Measurements from ENCODE around the gene MRPL24. TPM values are rescaled to one million over a fixed set of nuclear protein-coding genes. Genes with fewer than 3 reads are reported as not detected.

The MRPL24 gene
- total and polyA plus RNA-seq, 9 of the 15 experiments (the other 6 are each of a cell fraction or from before 2014, with no cell fraction given) = 74.3 to 267 (median 113) TPM

DNA sequence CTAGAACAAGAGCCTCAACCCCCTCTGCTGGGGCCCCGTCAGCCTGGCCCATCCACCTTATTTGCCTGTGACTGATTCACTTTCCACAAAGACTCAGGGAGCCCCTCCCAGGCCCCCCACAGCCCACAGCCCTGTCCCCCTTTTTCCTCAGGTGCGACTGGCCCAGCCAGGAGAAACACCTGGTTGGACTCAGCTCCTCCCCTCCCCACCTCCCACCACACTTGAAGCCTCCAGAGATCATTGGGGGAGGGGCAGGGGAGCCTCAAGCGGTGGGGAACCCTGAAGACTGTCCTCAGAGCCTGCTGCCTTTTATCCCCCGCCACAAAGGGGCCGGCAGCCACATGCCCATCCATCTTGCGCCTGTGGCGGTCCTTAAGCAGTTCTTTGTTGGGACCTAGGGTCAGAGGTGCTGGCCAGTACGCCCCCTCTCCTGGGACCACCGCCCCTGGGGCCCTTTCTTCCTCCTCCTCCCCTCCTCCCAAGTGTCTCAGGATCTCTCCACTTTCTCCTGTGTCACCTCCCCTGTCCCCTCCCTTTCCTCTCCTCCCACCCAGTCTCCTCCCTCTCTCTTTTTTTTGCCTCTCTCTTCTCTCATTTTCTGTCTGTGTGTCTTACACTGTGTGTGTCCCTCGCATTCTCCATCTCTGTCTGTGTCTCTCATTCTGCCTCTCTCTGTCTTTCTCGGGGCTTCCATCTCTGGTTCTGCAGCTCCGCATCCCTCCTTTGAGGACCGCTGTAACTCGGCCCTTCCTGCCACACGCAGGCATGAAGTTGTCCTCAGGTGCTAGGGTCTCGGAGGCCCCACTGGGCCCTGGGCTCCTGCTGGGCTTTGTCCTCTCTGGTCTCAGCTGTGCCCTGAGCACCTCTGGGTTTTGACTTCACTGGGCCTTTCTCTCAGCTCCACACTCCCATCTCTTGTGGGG lies 47.7 kb downstream of the MRPL24 start (continued):
- TF ChIP-seq ETS2 (tag; IDR thresholded peaks at IDR 0.05; ENCODE audit: borderline replicate concordance, poor library complexity, severe bottlenecking) = no peak
- TF ChIP-seq GTF2A2 (tag; IDR thresholded peaks at IDR 0.05) = no peak
- no peak; the same call in 1 of the 2 replicates for TF ChIP-seq TAL1 (IDR thresholded peaks at IDR 0.05)
- no peak for TF ChIP-seq MCM2 (IDR thresholded peaks at IDR 0.05; ENCODE audit: low read depth)
- no peak for TF ChIP-seq MXI1 (IDR thresholded peaks at IDR 0.05; ENCODE audit: low read depth, low read length)
- TF ChIP-seq SMARCA5 (IDR thresholded peaks at IDR 0.05) = no peak
- TF ChIP-seq FUS (optimal IDR thresholded peaks at IDR 0.05; ENCODE audit: low read depth, low read length) = no peak
- no peak for TF ChIP-seq SREBF1 (IDR thresholded peaks at IDR 0.05; ENCODE audit: borderline replicate concordance, low read depth, low read length)
- TF ChIP-seq, protein P1, sequence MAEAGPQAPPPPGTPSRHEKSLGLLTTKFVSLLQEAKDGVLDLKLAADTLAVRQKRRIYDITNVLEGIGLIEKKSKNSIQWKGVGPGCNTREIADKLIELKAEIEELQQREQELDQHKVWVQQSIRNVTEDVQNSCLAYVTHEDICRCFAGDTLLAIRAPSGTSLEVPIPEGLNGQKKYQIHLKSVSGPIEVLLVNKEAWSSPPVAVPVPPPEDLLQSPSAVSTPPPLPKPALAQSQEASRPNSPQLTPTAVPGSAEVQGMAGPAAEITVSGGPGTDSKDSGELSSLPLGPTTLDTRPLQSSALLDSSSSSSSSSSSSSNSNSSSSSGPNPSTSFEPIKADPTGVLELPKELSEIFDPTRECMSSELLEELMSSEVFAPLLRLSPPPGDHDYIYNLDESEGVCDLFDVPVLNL (CRISPR knock-in tag; IDR thresholded peaks at IDR 0.05; ENCODE audit: low read depth) = no peak
- no peak for TF ChIP-seq NFE2L1 (tag; IDR thresholded peaks at IDR 0.05; ENCODE audit: borderline replicate concordance, low read depth)
- TF ChIP-seq HEY1 (CRISPR knock-in tag; IDR thresholded peaks at IDR 0.05; ENCODE audit: borderline replicate concordance) = no peak
- TF ChIP-seq ARID1B (IDR thresholded peaks at IDR 0.05) = peak; percentile 75
- no peak for TF ChIP-seq COPS2 (conservative IDR thresholded peaks at IDR 0.05)
- TF ChIP-seq, protein P2, sequence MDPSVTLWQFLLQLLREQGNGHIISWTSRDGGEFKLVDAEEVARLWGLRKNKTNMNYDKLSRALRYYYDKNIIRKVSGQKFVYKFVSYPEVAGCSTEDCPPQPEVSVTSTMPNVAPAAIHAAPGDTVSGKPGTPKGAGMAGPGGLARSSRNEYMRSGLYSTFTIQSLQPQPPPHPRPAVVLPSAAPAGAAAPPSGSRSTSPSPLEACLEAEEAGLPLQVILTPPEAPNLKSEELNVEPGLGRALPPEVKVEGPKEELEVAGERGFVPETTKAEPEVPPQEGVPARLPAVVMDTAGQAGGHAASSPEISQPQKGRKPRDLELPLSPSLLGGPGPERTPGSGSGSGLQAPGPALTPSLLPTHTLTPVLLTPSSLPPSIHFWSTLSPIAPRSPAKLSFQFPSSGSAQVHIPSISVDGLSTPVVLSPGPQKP (CRISPR knock-in tag; IDR thresholded peaks at IDR 0.05) = no peak
- peak; percentile 26 to 61; a peak in 1 of 4 replicates for TF ChIP-seq FOXK2 (conservative IDR thresholded peaks at IDR 0.05 in 1 of 2, IDR thresholded peaks at IDR 0.05 in 1 of 2; ENCODE audit: low read depth in 2 of 2)
- no peak for TF ChIP-seq SLC30A9 (CRISPR knock-in tag; IDR thresholded peaks at IDR 0.05)
- no peak for TF ChIP-seq KLF6 (CRISPR knock-in tag; IDR thresholded peaks at IDR 0.05; ENCODE audit: borderline replicate concordance)
- TF ChIP-seq NFYB (IDR thresholded peaks at IDR 0.05; ENCODE audit: extremely low read depth, insufficient read length) = no peak
- no peak for TF ChIP-seq TCF7 (IDR thresholded peaks at IDR 0.05; ENCODE audit: borderline replicate concordance)
- TF ChIP-seq, protein P3, sequence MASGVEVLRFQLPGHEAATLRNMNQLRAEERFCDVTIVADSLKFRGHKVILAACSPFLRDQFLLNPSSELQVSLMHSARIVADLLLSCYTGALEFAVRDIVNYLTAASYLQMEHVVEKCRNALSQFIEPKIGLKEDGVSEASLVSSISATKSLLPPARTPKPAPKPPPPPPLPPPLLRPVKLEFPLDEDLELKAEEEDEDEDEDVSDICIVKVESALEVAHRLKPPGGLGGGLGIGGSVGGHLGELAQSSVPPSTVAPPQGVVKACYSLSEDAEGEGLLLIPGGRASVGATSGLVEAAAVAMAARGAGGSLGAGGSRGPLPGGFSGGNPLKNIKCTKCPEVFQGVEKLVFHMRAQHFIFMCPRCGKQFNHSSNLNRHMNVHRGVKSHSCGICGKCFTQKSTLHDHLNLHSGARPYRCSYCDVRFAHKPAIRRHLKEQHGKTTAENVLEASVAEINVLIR (CRISPR knock-in tag; IDR thresholded peaks at IDR 0.05) = no peak
- TF ChIP-seq, protein P4, sequence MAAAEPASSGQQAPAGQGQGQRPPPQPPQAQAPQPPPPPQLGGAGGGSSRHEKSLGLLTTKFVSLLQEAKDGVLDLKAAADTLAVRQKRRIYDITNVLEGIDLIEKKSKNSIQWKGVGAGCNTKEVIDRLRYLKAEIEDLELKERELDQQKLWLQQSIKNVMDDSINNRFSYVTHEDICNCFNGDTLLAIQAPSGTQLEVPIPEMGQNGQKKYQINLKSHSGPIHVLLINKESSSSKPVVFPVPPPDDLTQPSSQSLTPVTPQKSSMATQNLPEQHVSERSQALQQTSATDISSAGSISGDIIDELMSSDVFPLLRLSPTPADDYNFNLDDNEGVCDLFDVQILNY (CRISPR knock-in tag; IDR thresholded peaks at IDR 0.05) = no peak
- TF ChIP-seq HOXB6 (CRISPR knock-in tag; IDR thresholded peaks at IDR 0.05; ENCODE audit: borderline replicate concordance) = no peak
